Myometrial cell (primary cell): ENCODE results near the gene ADH7. TPM values are rescaled to one million over a fixed set of nuclear protein-coding genes. Genes with fewer than 3 reads are reported as not detected.

Source experiments
- total RNA-seq: library from RNA; depleted of rRNA; stranded (reverse); fragments of >200 nt; gene quantifications from 2 replicates; pipeline ENCODE4 v1.2.3, GENCODE V29; 2015

Gene ADH7
- not detected in 2 replicates for total RNA-seq

DNA sequence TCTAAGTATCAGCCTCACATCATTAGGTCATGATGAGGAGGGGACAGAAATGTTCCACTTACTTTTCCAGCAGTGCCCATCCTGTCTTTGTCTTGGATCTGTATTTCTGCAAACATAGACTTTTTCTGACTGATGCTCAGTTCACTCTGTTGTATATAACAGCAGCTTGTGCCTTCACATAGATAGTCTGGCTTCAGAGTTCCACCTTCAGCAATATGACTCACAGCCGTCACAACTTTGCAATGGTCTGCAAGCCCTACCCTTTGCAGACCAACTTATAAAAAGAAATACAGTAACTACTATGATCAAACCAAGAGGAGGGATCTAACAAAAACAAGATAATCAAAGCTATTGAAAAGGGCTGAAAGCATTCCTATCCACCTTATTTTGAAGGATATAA, at the start of gene ADH7:
ADH7 (minus strand) TSS at position 189 of the 400 bp plus-strand sequence; CDS start at position 80, 109 bp downstream.

Other genes with a start within 250 kb of the ADH7 start
- gene ADH6, start 216.1 kb downstream of the ADH7 start, total RNA-seq: not detected in 2 replicates
- not detected in 2 replicates for gene ADH1A, start 144.4 kb downstream of the ADH7 start, total RNA-seq
- 0.29 and 1.2 TPM in 2 replicates for gene ADH1B, start 113.9 kb downstream of the ADH7 start, total RNA-seq
- gene ADH1C, start 82.6 kb downstream of the ADH7 start, total RNA-seq: not detected in 2 replicates
- gene C4orf17, start 75.7 kb upstream of the ADH7 start, total RNA-seq: not detected in 2 replicates
- gene TRMT10A, start 128.7 kb upstream of the ADH7 start, total RNA-seq: 3.5 and 4.6 TPM in 2 replicates
- under 0.01 and 0.35 TPM in 2 replicates for gene MTTP, start 139.5 kb upstream of the ADH7 start, total RNA-seq
- gene C4orf54, start 222.5 kb upstream of the ADH7 start, total RNA-seq: not detected in 2 replicates